Measurements from ENCODE around the gene PRKAA2.

The PRKAA2 gene

GRCh38 chr1:56726706-56727105 lies 81.6 kb downstream of the PRKAA2 start:
- Histone ChIP-seq H3K27ac (ENCODE audit: extremely low read depth, low read depth, low read length) (no peak overlapping the region), H3K4me3 (ENCODE audit: low read depth, low read length) (no peak overlapping the region), H3K36me3 (ENCODE audit: control insufficient read depth in 2 of 2, insufficient read depth in 1 of 2, low read length in 2 of 2) (no peaks in the 10 kb centered on the region), H3K9me3 (ENCODE audit: control insufficient read depth, insufficient read depth, low read depth, low read length) (no peaks in the 10 kb centered on the region), H3K4me1 (ENCODE audit: control insufficient read depth, insufficient read depth, low read length) (no peaks in the 10 kb centered on the region; the same call in none of the 2 replicates)
- ChIA-PET CTCF (no interaction called here), POLR2A (no interaction called here)
- TF ChIP-seq ZNF561 (tag by site-specific recombination; IDR thresholded peaks at IDR 0.05; ENCODE audit: borderline replicate concordance) (no peak), ZNF202 (tag by site-specific recombination; IDR thresholded peaks at IDR 0.05; ENCODE audit: borderline replicate concordance) (no peak), MYNN (tag by site-specific recombination; IDR thresholded peaks at IDR 0.05; ENCODE audit: borderline replicate concordance) (no peak), ZBTB6 (tag by site-specific recombination; IDR thresholded peaks at IDR 0.05) (no peak), ZNF549 (tag by site-specific recombination; IDR thresholded peaks at IDR 0.05) (no peak), MZF1 (tag by site-specific recombination; IDR thresholded peaks at IDR 0.05; ENCODE audit: borderline replicate concordance) (no peak), ZNF302 (tag by site-specific recombination; IDR thresholded peaks at IDR 0.05; ENCODE audit: low read depth) (no peak), ZNF580 (tag by site-specific recombination; IDR thresholded peaks at IDR 0.05) (no peak), PRDM1 (tag by site-specific recombination; IDR thresholded peaks at IDR 0.05) (no peak), ZNF624 (tag by site-specific recombination; IDR thresholded peaks at IDR 0.05) (no peak), ZNF114 (tag by site-specific recombination; IDR thresholded peaks at IDR 0.05) (no peak)
- TF ChIP-seq, protein P1, sequence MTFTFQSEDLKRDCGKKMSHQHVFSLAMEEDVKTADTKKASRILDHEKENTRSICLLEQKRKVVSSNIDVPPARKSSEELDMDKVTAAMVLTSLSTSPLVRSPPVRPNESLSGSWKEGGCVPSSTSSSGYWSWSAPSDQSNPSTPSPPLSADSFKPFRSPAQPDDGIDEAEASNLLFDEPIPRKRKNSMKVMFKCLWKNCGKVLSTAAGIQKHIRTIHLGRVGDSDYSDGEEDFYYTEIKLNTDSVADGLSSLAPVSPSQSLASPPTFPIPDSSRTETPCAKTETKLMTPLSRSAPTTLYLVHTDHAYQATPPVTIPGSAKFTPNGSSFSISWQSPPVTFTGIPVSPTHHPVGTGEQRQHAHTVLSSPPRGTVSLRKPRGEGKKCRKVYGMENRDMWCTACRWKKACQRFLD (tag by site-specific recombination; IDR thresholded peaks at IDR 0.05), result no peak

DNA sequence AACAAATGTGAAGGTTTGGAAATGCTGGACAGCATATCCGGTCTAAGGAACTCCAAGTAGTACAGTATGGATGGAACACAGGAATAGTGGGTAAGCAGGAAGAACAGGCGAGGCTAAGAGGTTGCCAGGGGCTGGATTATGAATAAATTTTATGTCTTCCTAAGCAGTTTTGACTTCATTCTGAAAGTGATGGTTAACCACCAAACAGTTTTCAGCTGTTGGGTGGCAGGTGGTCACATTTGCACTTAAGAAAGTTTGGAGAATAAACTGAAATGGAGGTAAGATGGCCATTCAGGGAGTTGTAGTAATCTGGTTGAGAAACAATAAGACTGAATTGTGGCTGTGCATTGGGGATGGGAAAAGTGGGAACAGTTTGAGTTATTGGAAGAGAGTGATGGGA lies 83.8 kb downstream of the PRKAA2 start:
- no peak overlapping the region for H3K4me3 ChIP-seq (ENCODE audit: low read depth, low read length)
- no peak overlapping the region for H3K27ac ChIP-seq (ENCODE audit: extremely low read depth, low read depth, low read length)
- H3K9me3 ChIP-seq (ENCODE audit: control insufficient read depth, insufficient read depth, low read depth, low read length), result no peaks in the 10 kb centered on the region
- H3K36me3 ChIP-seq (ENCODE audit: control insufficient read depth in 2 of 2, insufficient read depth in 1 of 2, low read length in 2 of 2), result no peaks in the 10 kb centered on the region
- POLR2A ChIA-PET, result no interaction called here
- CTCF ChIA-PET, result no interaction called here
- H3K4me1 ChIP-seq (ENCODE audit: control insufficient read depth, insufficient read depth, low read length), result no peaks in the 10 kb centered on the region; the same call in none of the 2 replicates
- TF ChIP-seq ZNF223 (tag by site-specific recombination; IDR thresholded peaks at IDR 0.05), result no peak
- TF ChIP-seq, protein P2, sequence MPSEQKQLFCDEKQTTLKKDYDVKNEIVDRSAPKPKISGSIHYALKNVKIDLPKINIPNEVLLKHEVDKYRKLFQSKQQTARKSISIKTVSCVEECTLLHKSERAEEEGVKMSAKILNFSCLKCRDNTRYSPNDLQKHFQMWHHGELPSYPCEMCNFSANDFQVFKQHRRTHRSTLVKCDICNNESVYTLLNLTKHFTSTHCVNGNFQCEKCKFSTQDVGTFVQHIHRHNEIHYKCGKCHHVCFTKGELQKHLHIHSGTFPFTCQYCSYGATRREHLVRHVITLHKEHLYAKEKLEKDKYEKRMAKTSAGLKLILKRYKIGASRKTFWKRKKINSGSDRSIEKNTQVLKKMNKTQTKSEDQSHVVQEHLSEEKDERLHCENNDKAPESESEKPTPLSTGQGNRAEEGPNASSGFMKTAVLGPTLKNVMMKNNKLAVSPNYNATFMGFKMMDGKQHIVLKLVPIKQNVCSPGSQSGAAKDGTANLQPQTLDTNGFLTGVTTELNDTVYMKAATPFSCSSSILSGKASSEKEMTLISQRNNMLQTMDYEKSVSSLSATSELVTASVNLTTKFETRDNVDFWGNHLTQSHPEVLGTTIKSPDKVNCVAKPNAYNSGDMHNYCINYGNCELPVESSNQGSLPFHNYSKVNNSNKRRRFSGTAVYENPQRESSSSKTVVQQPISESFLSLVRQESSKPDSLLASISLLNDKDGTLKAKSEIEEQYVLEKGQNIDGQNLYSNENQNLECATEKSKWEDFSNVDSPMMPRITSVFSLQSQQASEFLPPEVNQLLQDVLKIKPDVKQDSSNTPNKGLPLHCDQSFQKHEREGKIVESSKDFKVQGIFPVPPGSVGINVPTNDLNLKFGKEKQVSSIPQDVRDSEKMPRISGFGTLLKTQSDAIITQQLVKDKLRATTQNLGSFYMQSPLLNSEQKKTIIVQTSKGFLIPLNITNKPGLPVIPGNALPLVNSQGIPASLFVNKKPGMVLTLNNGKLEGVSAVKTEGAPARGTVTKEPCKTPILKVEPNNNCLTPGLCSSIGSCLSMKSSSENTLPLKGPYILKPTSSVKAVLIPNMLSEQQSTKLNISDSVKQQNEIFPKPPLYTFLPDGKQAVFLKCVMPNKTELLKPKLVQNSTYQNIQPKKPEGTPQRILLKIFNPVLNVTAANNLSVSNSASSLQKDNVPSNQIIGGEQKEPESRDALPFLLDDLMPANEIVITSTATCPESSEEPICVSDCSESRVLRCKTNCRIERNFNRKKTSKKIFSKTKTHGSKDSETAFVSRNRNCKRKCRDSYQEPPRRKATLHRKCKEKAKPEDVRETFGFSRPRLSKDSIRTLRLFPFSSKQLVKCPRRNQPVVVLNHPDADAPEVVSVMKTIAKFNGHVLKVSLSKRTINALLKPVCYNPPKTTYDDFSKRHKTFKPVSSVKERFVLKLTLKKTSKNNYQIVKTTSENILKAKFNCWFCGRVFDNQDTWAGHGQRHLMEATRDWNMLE (tag by site-specific recombination; conservative IDR thresholded peaks at IDR 0.05; ENCODE audit: low read depth), result no peak
- no peak for TF ChIP-seq ZBTB48 (tag by site-specific recombination; IDR thresholded peaks at IDR 0.05)
- TF ChIP-seq ZSCAN30 (tag by site-specific recombination; IDR thresholded peaks at IDR 0.05), result no peak
- no peak for TF ChIP-seq ZNF211 (tag by site-specific recombination; IDR thresholded peaks at IDR 0.05; ENCODE audit: low read depth)
- TF ChIP-seq ZBTB1 (tag by site-specific recombination; IDR thresholded peaks at IDR 0.05), result no peak
- TF ChIP-seq, protein P3, sequence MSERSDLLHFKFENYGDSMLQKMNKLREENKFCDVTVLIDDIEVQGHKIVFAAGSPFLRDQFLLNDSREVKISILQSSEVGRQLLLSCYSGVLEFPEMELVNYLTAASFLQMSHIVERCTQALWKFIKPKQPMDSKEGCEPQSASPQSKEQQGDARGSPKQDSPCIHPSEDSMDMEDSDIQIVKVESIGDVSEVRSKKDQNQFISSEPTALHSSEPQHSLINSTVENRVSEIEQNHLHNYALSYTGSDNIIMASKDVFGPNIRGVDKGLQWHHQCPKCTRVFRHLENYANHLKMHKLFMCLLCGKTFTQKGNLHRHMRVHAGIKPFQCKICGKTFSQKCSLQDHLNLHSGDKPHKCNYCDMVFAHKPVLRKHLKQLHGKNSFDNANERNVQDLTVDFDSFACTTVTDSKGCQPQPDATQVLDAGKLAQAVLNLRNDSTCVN (tag by site-specific recombination; optimal IDR thresholded peaks at IDR 0.05), result no peak
- TF ChIP-seq ZNF324 (tag by site-specific recombination; IDR thresholded peaks at IDR 0.05), result no peak
- TF ChIP-seq OVOL3 (tag by site-specific recombination; IDR thresholded peaks at IDR 0.05), result no peak
- TF ChIP-seq ZNF449 (tag by site-specific recombination; IDR thresholded peaks at IDR 0.05), result no peak
- TF ChIP-seq ZNF354C (tag by site-specific recombination; IDR thresholded peaks at IDR 0.05; ENCODE audit: borderline replicate concordance, low read depth), result no peak
- TF ChIP-seq, protein P4, sequence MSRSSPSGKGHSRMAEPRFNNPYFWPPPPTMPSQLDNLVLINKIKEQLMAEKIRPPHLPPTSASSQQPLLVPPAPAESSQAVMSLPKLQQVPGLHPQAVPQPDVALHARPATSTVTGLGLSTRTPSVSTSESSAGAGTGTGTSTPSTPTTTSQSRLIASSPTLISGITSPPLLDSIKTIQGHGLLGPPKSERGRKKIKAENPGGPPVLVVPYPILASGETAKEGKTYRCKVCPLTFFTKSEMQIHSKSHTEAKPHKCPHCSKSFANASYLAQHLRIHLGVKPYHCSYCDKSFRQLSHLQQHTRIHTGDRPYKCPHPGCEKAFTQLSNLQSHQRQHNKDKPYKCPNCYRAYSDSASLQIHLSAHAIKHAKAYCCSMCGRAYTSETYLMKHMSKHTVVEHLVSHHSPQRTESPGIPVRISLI (tag by site-specific recombination; IDR thresholded peaks at IDR 0.05), result no peak
- TF ChIP-seq ZNF175 (tag by site-specific recombination; IDR thresholded peaks at IDR 0.05), result no peak
